IMR-90 (cell line): Measurements from ENCODE around the gene PEX6. TPM values are rescaled to one million over a fixed set of nuclear protein-coding genes. Genes with fewer than 3 reads are reported as not detected.

Experiments
- ATAC-seq: fragments of 200-7000 bp; cut with Tn5 transposase; 2 replicates; pipeline ENCODE4 v1.9.1; 2020; ENCODE audit warnings: low read depth, mild to moderate bottlenecking, moderate library complexity
- BruUV-seq: library from RNA; stranded (reverse); fragments of 400-500 nt; replicated peaks from 2 replicates; lab custom pipeline; 2021; lab: Mats Ljungman, UMichigan
- CTCF ChIA-PET: fragments of 300-600 bp; formaldehyde crosslinking; extraction: SDS; loops from one replicate; lab custom pipeline; 2021; ENCODE audit warnings: antibody characterized with exemption; lab: Yijun Ruan, JAX
- POLR2A ChIA-PET: fragments of 300-600 bp; sonication (Branson Sonifier 250); formaldehyde crosslinking; loops from one replicate; lab custom pipeline; 2022; ENCODE audit warnings: antibody characterized with exemption; ENCODE audit not compliant: unreplicated experiment; lab: Charles Lee
- DNase-seq: peaks from one replicate; pipeline ENCODE4 v3.0.0; 2013
- H2AFZ ChIP-seq: replicated peaks from 2 replicates; pipeline ENCODE3; 2013; ENCODE audit warnings: low read length, mild to moderate bottlenecking; ENCODE audit not compliant: poor library complexity
- H2AK5ac ChIP-seq: 2 replicates; pipeline ENCODE4 v1.6.1; 2013; ENCODE audit warnings: low read depth, low read length, inconsistent platforms
- H2AK9ac ChIP-seq: replicated peaks from 2 replicates; pipeline ENCODE3; 2013; ENCODE audit warnings: mild to moderate bottlenecking, low read depth, low read length, moderate library complexity; ENCODE audit not compliant: poor library complexity
- H2BK120ac ChIP-seq: 2 replicates; pipeline ENCODE4 v1.6.1; 2013; ENCODE audit warnings: low read depth, low read length, inconsistent platforms
- H2BK15ac ChIP-seq: 3 replicates; pipeline ENCODE4 v1.6.1; 2013; ENCODE audit warnings: low read depth, low read length, inconsistent platforms
- H2BK20ac ChIP-seq: 2 replicates; pipeline ENCODE4 v1.6.1; 2013; ENCODE audit warnings: low read depth, mild to moderate bottlenecking, inconsistent platforms, low read length, moderate library complexity
- H2BK5ac ChIP-seq: 2 replicates; pipeline ENCODE4 v1.6.1; 2013; ENCODE audit warnings: mild to moderate bottlenecking, low read depth, low read length, inconsistent platforms; ENCODE audit not compliant: poor library complexity, severe bottlenecking
- H3K14ac ChIP-seq: replicated peaks from 2 replicates; pipeline ENCODE4 v1.6.1; 2013; ENCODE audit warnings: low read depth, low read length, inconsistent platforms
- H3K18ac ChIP-seq: 2 replicates; pipeline ENCODE4 v1.6.1; 2013; ENCODE audit warnings: low read depth, low read length, control low read depth
- H3K23ac ChIP-seq: 2 replicates; pipeline ENCODE4 v1.6.1; 2013; ENCODE audit warnings: low read depth, low read length, inconsistent platforms
- H3K27ac ChIP-seq: 2 replicates; pipeline ENCODE4 v1.5.1; 2013; ENCODE audit warnings: mild to moderate bottlenecking, control low read depth, low read length; ENCODE audit not compliant: insufficient read depth
- H3K27me3 ChIP-seq: 2 replicates; pipeline ENCODE4 v1.6.1; 2013; ENCODE audit warnings: low read length; ENCODE audit not compliant: control insufficient read depth, insufficient read depth
- H3K36me3 ChIP-seq: 2 replicates; pipeline ENCODE4 v1.6.1; 2013; ENCODE audit warnings: low read length, mixed read lengths; ENCODE audit not compliant: control insufficient read depth, insufficient read depth
- H3K4ac ChIP-seq: 2 replicates; pipeline ENCODE4 v1.6.1; 2013; ENCODE audit warnings: low read depth, low read length, inconsistent platforms
- H3K4me1 ChIP-seq: 2 replicates; pipeline ENCODE4 v1.6.1; 2013; ENCODE audit warnings: low read length, mixed read lengths; ENCODE audit not compliant: control insufficient read depth, insufficient read depth
- H3K4me2 ChIP-seq: 2 replicates; pipeline ENCODE4 v1.6.1; 2013; ENCODE audit warnings: low read depth, mild to moderate bottlenecking, control low read depth, low read length, moderate library complexity
- H3K4me3 ChIP-seq: 2 replicates; pipeline ENCODE4 v1.5.1; 2013; ENCODE audit warnings: low read depth, mild to moderate bottlenecking, control low read depth, low read length, moderate library complexity; ENCODE audit not compliant: insufficient read depth
- H3K56ac ChIP-seq: 2 replicates; pipeline ENCODE4 v1.6.1; 2013; ENCODE audit warnings: low read length, inconsistent platforms; ENCODE audit not compliant: insufficient read depth; ENCODE audit errors: extremely low read depth
- H3K79me1 ChIP-seq, 2 experiments: 2 replicates each; pipeline ENCODE4 v1.6.1; 2013; ENCODE audit warnings: low read length in 2 of 2, inconsistent platforms in 1 of 2, low read depth in 1 of 2
- H3K9ac ChIP-seq: 2 replicates; pipeline ENCODE4 v1.6.1; 2013; ENCODE audit warnings: low read depth, low read length, control low read depth
- H3K9me1 ChIP-seq: 2 replicates; pipeline ENCODE4 v1.6.1; 2013; ENCODE audit warnings: low read length, inconsistent platforms; ENCODE audit not compliant: insufficient read depth
- H3K9me3 ChIP-seq: 2 replicates; pipeline ENCODE4 v1.6.1; 2013; ENCODE audit warnings: low read length; ENCODE audit not compliant: control insufficient read depth, insufficient read depth
- H4K20me1 ChIP-seq: 2 replicates; pipeline ENCODE4 v1.6.1; 2013; ENCODE audit warnings: low read length, inconsistent platforms; ENCODE audit not compliant: insufficient read depth
- H4K5ac ChIP-seq: 2 replicates; pipeline ENCODE4 v1.6.1; 2013; ENCODE audit warnings: mild to moderate bottlenecking, low read depth, low read length, control low read depth
- H4K8ac ChIP-seq, 2 experiments: 2 replicates each; pipeline ENCODE4 v1.6.1; 2013; ENCODE audit warnings: low read depth in 2 of 2, low read length in 2 of 2, control low read depth in 1 of 2, inconsistent platforms in 1 of 2
- H4K91ac ChIP-seq: 2 replicates; pipeline ENCODE4 v1.6.1; 2013; ENCODE audit warnings: low read depth, low read length, inconsistent platforms; ENCODE audit not compliant: insufficient read depth
- CEBPB ChIP-seq: IDR thresholded peaks from 2 replicates; pipeline ENCODE4 v1.6.1; 2012; ENCODE audit warnings: low read depth, low read length, improper control_type of control experiment
- POLR2A ChIP-seq: IDR thresholded peaks from 2 replicates; pipeline ENCODE4 v1.6.1; 2012; ENCODE audit warnings: mild to moderate bottlenecking, low read depth, low read length
- WGBS, 2 experiments: methylation state at CpG; one replicate each; pipeline versions ENCODE4 v1.1.5 to v1.1.7; 2013; ENCODE audit warnings: missing lambda C conversion rate in 2 of 2; ENCODE audit not compliant: insufficient read length in 1 of 2; ENCODE audit errors: extremely low coverage in 2 of 2; 5-methylcytosine and 5-hydroxymethylcytosine counted together
- dilution Hi-C: fragments of 300-500 bp; cut with HindIII; formaldehyde crosslinking; loops from one replicate; pipeline ENCODE4 v1.14.3; 2018; ENCODE audit warnings: low sequenced_read_pairs; ENCODE audit not compliant: unreplicated experiment
- in situ Hi-C: fragments of 300-500 bp; cut with MboI; formaldehyde crosslinking; loops from 3 replicates; pipeline ENCODE4 v1.14.3; 2019; ENCODE audit warnings: low sequenced_read_pairs, inconsistent platforms, mixed read lengths
- intact Hi-C: fragments of 100-400 bp; cut with micrococcal nuclease; formaldehyde crosslinking; loops from 2 replicates; pipeline ENCODE4 v1.10.0; 2022
- polyA plus RNA-seq, 3 experiments: library from polyadenylated mRNA; depleted of rRNA; stranded (reverse); fragments of >200 nt; gene quantifications; 2 replicates each; pipeline ENCODE4 v1.2.3, GENCODE V29; 2012; ENCODE audit warnings: low replicate concordance in 1 of 3
- total RNA-seq: library from RNA; depleted of rRNA; stranded (reverse); fragments of >200 nt; gene quantifications from 2 replicates; pipeline ENCODE4 v1.2.3, GENCODE V29; 2012

Gene PEX6
- total and polyA plus RNA-seq, 2 of the 4 experiments (the other 2 are of a cell fraction) = 10.4 to 10.6 TPM

GRCh38 chr6:42938987-42939809 lies 39.8 kb downstream of the PEX6 start (continued):
- no peak for TF ChIP-seq POLR2A

DNA sequence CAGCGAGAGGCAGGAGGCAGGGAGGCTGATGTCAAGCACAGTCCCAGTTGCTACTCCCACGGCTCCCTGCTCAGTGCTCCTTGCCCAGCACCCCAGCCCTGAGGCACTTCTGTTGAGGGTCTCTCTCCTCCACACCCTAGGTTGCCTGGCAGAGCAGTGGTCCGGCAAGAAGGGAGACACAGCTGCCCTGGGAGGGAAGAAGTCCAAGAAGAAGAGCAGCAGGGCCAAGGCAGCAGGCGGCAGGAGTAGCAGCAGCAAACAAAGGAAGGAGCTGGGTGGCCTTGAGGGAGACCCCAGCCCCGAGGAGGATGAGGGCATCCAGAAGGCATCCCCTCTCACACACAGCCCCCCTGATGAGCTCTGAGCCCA lies 40.6 kb downstream of the PEX6 start:
- no peak overlapping the region for H2AFZ ChIP-seq
- no peaks in the 10 kb centered on the region for H3K4me1 ChIP-seq
- CTCF ChIA-PET = no interaction called here
- no peak overlapping the region for H3K4me2 ChIP-seq
- H3K27me3 ChIP-seq = no peaks in the 10 kb centered on the region
- no peak overlapping the region for H3K23ac ChIP-seq
- ATAC-seq = no peak
- H3K9ac ChIP-seq = no peak overlapping the region
- no peak overlapping the region for H2BK5ac ChIP-seq
- H3K4me3 ChIP-seq = no peak overlapping the region
- H2BK15ac ChIP-seq = no peak overlapping the region
- H3K27ac ChIP-seq = no peak overlapping the region
- no peaks in the 10 kb centered on the region for H3K9me3 ChIP-seq
- H3K79me1 ChIP-seq = peaks cover 20 to 36% of the 10 kb centered on the region in 2 experiments
- H2BK20ac ChIP-seq = no peak overlapping the region
- dilution Hi-C loops (no loop called here), intact Hi-C loops (no loop called here), in situ Hi-C loops (no loop called here)
- POLR2A ChIA-PET = no interaction called here
- H4K91ac ChIP-seq = no peak overlapping the region
- no peak for DNase-seq
- WGBS, 2 experiments = 80% methylated on average over 1 of the region's 5 CpGs; no CpG with 5 or more reads in 1 of the 2 experiments
- no peak overlapping the region for H3K14ac ChIP-seq
- no peak overlapping the region for H3K56ac ChIP-seq
- no peak overlapping the region for H4K8ac ChIP-seq
- no peak overlapping the region for H2AK9ac ChIP-seq
- BruUV-seq = no TSS peak
- no peak for TF ChIP-seq CEBPB
- H2AK5ac ChIP-seq = no peak overlapping the region
- H3K4ac ChIP-seq = no peak overlapping the region
- no peak overlapping the region for H3K18ac ChIP-seq
- H3K36me3 ChIP-seq = peaks cover 34% of the 10 kb centered on the region
- no peak overlapping the region for H2BK120ac ChIP-seq
- H4K20me1 ChIP-seq = no peaks in the 10 kb centered on the region; the same call in 1 of the 2 replicates
- no peak overlapping the region for H4K5ac ChIP-seq
- peaks cover 4% of the 10 kb centered on the region; the same call in 1 of the 2 replicates for H3K9me1 ChIP-seq
